Mesenchymal stem cell (in vitro differentiated cells and primary cell): ENCODE data around the gene EML1.

Experiments used
- DNase-seq: peaks from one replicate; pipeline ENCODE4 v3.0.0-alpha.2; 2013
- H2AFZ ChIP-seq: one replicate; pipeline ENCODE4 v1.6.1; 2013; ENCODE audit warnings: low read depth, mild to moderate bottlenecking, control low read depth, inconsistent platforms, low read length, moderate library complexity
- H2AK5ac ChIP-seq: 2 replicates; pipeline ENCODE4 v1.6.1; 2013; ENCODE audit warnings: low read length, moderate library complexity, mild to moderate bottlenecking, inconsistent platforms; ENCODE audit not compliant: severe bottlenecking
- H2BK120ac ChIP-seq: one replicate; pipeline ENCODE4 v1.6.1; 2013; ENCODE audit warnings: low read depth, mild to moderate bottlenecking, inconsistent platforms, low read length, moderate library complexity
- H2BK12ac ChIP-seq, 2 experiments: one replicate each; pipeline ENCODE4 v1.6.1; 2013; ENCODE audit warnings: inconsistent platforms in 2 of 2, low read length in 2 of 2, mild to moderate bottlenecking in 2 of 2, moderate library complexity in 2 of 2, control low read depth in 1 of 2
- H2BK15ac ChIP-seq: one replicate; pipeline ENCODE4 v1.6.1; 2013; ENCODE audit warnings: mild to moderate bottlenecking, low read depth, inconsistent platforms; ENCODE audit not compliant: poor library complexity, severe bottlenecking
- H2BK5ac ChIP-seq: 2 replicates; pipeline ENCODE4 v1.6.1; 2013; ENCODE audit warnings: low read depth, mild to moderate bottlenecking, low read length, control low read depth, inconsistent platforms; ENCODE audit not compliant: poor library complexity, severe bottlenecking
- H3K14ac ChIP-seq, 2 experiments: one replicate each; pipeline ENCODE4 v1.6.1; 2013; ENCODE audit warnings: inconsistent platforms in 2 of 2, low read length in 2 of 2, control low read depth in 1 of 2, mild to moderate bottlenecking in 1 of 2, moderate library complexity in 1 of 2
- H3K18ac ChIP-seq, 2 experiments: one replicate each; pipeline ENCODE4 v1.6.1; 2013; ENCODE audit warnings: inconsistent platforms in 2 of 2, low read length in 2 of 2, control low read depth in 1 of 2, low read depth in 1 of 2, mild to moderate bottlenecking in 1 of 2
- H3K23ac ChIP-seq, 2 experiments: one replicate each; pipeline ENCODE4 v1.6.1; 2013; ENCODE audit warnings: inconsistent platforms in 2 of 2, low read length in 2 of 2, mild to moderate bottlenecking in 2 of 2, moderate library complexity in 2 of 2, control low read depth in 1 of 2
- H3K27ac ChIP-seq: 2 replicates; pipeline ENCODE4 v1.5.1; 2013; ENCODE audit warnings: mild to moderate bottlenecking, moderate library complexity, low read length, control low read depth, inconsistent platforms; ENCODE audit not compliant: poor library complexity, severe bottlenecking
- H3K27me3 ChIP-seq, 2 experiments: 2 replicates each; pipeline versions ENCODE4 v1.6.1 to v1.7.0; 2013; ENCODE audit warnings: low read length in 2 of 2, mild to moderate bottlenecking in 2 of 2, moderate library complexity in 2 of 2, control low read depth in 1 of 2, inconsistent platforms in 1 of 2; ENCODE audit not compliant: control insufficient read depth in 1 of 2, insufficient read depth in 1 of 2
- H3K36me3 ChIP-seq, 2 experiments: 2 replicates each; pipeline versions ENCODE4 v1.6.1 to v1.7.0; 2013; ENCODE audit warnings: low read length in 2 of 2, control low read depth in 1 of 2, inconsistent platforms in 1 of 2, low read depth in 1 of 2, mild to moderate bottlenecking in 1 of 2; ENCODE audit not compliant: insufficient read depth in 2 of 2, control insufficient read depth in 1 of 2
- H3K4ac ChIP-seq, 2 experiments: one replicate each; pipeline ENCODE4 v1.6.1; 2013; ENCODE audit warnings: inconsistent platforms in 2 of 2, low read length in 2 of 2, mild to moderate bottlenecking in 2 of 2, moderate library complexity in 2 of 2, control low read depth in 1 of 2, low read depth in 1 of 2
- H3K4me1 ChIP-seq: 2 replicates; pipeline ENCODE4 v1.6.1; 2013; ENCODE audit warnings: low read depth, low read length, control low read depth; ENCODE audit not compliant: control insufficient read depth, insufficient read depth
- H3K4me2 ChIP-seq: 2 replicates; pipeline ENCODE4 v1.6.1; 2013; ENCODE audit warnings: low read length, mild to moderate bottlenecking, inconsistent platforms; ENCODE audit not compliant: poor library complexity, severe bottlenecking
- H3K4me3 ChIP-seq, 2 experiments: 2 replicates each; pipeline versions ENCODE4 v1.5.1 to v1.7.0; 2013; ENCODE audit warnings: low read length in 2 of 2, mild to moderate bottlenecking in 2 of 2, control low read depth in 1 of 2, low read depth in 1 of 2; ENCODE audit not compliant: insufficient read depth in 1 of 2
- H3K79me1 ChIP-seq: replicated peaks from 2 replicates; pipeline ENCODE4 v1.6.1; 2013; ENCODE audit warnings: mild to moderate bottlenecking, control low read depth, low read length, inconsistent platforms; ENCODE audit not compliant: poor library complexity, severe bottlenecking
- H3K9ac ChIP-seq: 2 replicates; pipeline ENCODE4 v1.7.0; 2013; ENCODE audit warnings: mild to moderate bottlenecking, low read length, moderate library complexity
- H3K9me3 ChIP-seq: 2 replicates; pipeline ENCODE4 v1.7.0; 2013; ENCODE audit warnings: mild to moderate bottlenecking, low read length; ENCODE audit not compliant: control insufficient read depth
- H4K8ac ChIP-seq: one replicate; pipeline ENCODE4 v1.6.1; 2013; ENCODE audit warnings: inconsistent platforms, mild to moderate bottlenecking, low read length, moderate library complexity
- H4K91ac ChIP-seq: one replicate; pipeline ENCODE4 v1.6.1; 2013; ENCODE audit warnings: mild to moderate bottlenecking, low read length, inconsistent platforms
- WGBS: methylation state at CpG from one replicate; pipeline ENCODE4 v1.1.7; 2013; ENCODE audit warnings: mixed read lengths; 5-methylcytosine and 5-hydroxymethylcytosine counted together

The EML1 gene

DNA sequence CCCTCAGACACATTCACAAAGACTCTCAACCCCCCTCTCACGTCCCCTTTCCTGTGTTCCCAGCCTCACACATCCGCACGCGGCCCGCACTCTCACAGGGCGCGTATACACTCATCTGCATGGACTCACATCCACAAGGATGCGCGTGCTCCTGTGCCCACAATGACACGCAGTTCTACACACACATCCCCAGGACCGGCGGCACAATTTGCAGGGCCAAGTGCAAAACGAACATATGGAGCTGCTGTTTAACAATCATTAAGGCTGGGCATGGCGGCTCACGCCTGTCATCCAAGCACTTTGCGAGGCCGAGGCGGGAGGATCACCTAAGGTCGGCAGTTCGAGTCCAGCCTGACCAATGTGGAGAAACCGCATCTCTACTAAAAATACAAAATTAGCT, 36.4 kb upstream of the EML1 start:
- Histone ChIP-seq H2AK5ac (peak overlapping the region; percentile 73), H3K4ac (peak overlapping the region in 1 of 2 experiments; percentile 39), H2BK15ac (peak overlapping the region; percentile 91), H3K79me1 (no peaks in the 10 kb centered on the region), H3K23ac (no peak overlapping the region), H3K9me3 (no peaks in the 10 kb centered on the region), H4K8ac (peak overlapping the region; percentile 85), H3K27ac (peak overlapping the region; percentile 55), H2BK5ac (no peak overlapping the region), H3K27me3 (no peaks in the 10 kb centered on the region), H3K14ac (peak overlapping the region in 1 of 2 experiments; percentile 63), H2BK12ac (peak overlapping the region; percentile 65 to 80), H3K18ac (peak overlapping the region; percentile 56 to 91), H2AFZ (no peak overlapping the region), H3K9ac (peak overlapping the region; percentile 33), H2BK120ac (peak overlapping the region; percentile 45), H3K4me2 (no peak overlapping the region), H3K4me3 (no peak overlapping the region), H3K4me1 (peaks cover 70% of the 10 kb centered on the region), H4K91ac (peak overlapping the region; percentile 67), H3K36me3 (no peaks in the 10 kb centered on the region)
- DNase-seq: peak; percentile 34
- 93% methylated on average over 21 of the region's 21 CpGs for WGBS

DNA sequence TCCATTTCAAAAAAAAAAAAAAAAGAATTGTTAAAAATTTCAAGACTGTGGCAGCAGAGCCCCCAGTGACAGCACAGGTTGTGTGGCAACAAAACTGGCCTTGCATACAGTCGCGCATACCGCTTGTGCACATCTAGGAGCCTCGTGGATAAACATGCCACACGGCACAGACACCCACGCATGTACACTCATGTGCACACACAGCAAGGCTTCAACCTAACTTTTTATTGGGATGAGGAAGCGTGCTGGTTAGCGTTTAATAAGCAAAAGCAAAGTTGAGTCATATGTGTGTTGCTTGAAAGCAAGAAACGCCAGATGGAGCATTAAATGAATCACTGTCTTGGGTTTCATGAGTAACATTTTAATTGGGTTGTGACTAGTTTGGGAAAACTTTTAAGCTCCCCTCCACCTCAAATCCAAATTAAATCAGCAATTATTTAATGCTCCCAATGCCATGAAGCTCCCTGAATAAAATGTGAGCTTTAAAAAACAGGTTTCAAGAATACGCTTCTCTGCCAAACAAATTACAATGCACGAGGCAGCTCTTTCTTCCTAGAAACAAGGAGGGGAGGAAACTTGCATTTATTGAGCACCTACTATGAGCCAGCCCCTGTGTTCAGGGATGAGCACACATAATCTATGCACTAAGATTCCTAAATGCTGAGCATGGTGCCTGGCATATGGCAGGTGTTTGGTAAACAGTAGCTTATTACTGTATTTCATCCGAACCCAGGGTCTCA, 35.7 kb upstream of the EML1 start:
- Histone ChIP-seq H3K27me3 (no peaks in the 10 kb centered on the region), H2BK12ac (no peak overlapping the region), H2AFZ (no peak overlapping the region), H3K14ac (no peak overlapping the region), H4K8ac (no peak overlapping the region), H3K36me3 (no peaks in the 10 kb centered on the region), H3K4me3 (peak overlapping the region in 1 of 2 experiments; percentile 44), H3K27ac (peak overlapping the region; percentile 56), H2BK5ac (no peak overlapping the region), H2BK120ac (no peak overlapping the region), H3K4me2 (no peak overlapping the region), H3K4me1 (peaks cover 63% of the 10 kb centered on the region), H2BK15ac (no peak overlapping the region), H3K9ac (peak overlapping the region; percentile 83), H3K23ac (no peak overlapping the region), H4K91ac (no peak overlapping the region), H3K18ac (peak overlapping the region in 1 of 2 experiments; percentile 31), H3K4ac (no peak overlapping the region), H3K9me3 (no peaks in the 10 kb centered on the region), H2AK5ac (peak overlapping the region; percentile 83), H3K79me1 (no peaks in the 10 kb centered on the region)
- peak; percentile 96 for DNase-seq
- WGBS: 58% methylated on average over 9 of the region's 12 CpGs

DNA sequence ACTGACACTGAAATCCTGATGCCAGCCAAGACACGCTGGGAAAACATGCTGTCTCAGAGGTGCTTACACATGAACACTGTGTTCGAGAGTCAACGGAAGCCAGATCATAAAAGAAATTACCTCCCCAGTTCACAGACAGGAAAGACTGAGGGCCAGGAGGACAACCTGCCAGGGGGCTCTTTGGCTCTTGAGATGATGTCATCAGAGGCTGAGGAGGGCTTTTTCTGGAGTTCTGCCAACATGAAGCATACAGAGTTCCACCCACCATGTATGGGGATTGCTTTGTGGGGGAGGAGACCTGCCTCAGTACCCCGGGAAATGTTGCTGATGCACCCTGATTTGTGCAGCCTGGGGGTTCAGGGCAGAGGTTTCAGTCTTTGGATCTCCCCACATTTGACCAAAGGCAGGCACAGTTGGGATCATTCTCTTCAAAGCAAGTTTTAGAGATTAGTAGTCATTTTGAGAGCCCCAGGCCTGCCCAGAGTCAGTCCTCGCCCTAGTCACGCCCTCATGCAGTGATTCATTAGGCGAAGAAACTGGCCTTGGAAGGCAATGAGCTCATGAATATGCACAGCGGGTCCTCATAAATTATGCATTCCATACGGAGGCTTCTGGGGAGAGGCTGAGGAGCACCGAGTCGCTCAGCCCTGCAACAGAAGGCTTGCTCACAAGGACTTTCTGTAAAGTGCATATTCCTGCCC, 34.9 kb upstream of the EML1 start:
- 33% methylated on average over 9 of the region's 11 CpGs for WGBS
- Histone ChIP-seq H2AK5ac (peak overlapping the region; percentile 83), H3K23ac (no peak overlapping the region)

DNA sequence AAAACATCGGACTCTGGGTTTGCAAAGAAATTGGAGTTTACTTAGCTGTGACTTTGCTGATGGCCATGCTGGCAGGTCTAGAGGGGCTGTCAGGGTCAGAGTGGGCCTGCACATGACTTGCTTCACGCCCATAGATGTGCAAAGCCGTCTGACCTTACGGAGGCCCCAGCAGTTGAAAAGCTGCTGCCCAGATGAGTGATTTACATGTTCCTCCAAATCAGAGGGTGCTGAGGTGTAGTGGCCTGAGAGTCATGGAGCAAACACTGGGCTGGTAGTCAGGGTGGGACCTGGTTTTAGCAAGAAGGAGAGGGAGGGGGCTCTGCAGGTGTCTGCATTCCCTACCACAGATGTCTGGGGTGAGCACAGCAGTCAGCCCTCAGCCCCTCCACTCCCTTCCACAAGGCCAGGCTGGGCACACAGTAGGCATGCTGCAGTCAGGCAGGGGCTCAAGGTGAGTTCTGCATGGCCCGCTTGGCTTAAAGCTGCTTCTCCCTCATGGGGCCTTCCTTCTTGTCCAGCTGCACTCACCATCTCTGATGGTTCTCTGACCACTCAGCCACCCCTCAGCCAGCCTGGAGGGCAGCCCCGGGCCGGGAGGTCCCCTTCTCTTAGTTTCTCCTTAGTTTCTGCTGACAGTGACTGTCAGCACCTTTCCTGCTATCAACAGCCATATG, 34.2 kb upstream of the EML1 start:
- Histone ChIP-seq H3K23ac (no peak overlapping the region), H2BK5ac (no peak overlapping the region), H2AK5ac (no peak overlapping the region), H2BK15ac (no peak overlapping the region), H3K14ac (no peak overlapping the region), H2AFZ (no peak overlapping the region), H4K91ac (no peak overlapping the region), H3K4me3 (peak overlapping the region in 1 of 2 experiments; percentile 11), H3K9ac (peak overlapping the region; percentile 15), H3K79me1 (no peaks in the 10 kb centered on the region), H3K4me2 (no peak overlapping the region), H3K36me3 (no peaks in the 10 kb centered on the region), H3K18ac (peak overlapping the region in 1 of 2 experiments; percentile 13), H3K9me3 (no peaks in the 10 kb centered on the region), H3K27ac (peak overlapping the region; percentile 8), H4K8ac (no peak overlapping the region), H2BK12ac (no peak overlapping the region), H2BK120ac (no peak overlapping the region), H3K4ac (no peak overlapping the region), H3K4me1 (peaks cover 51% of the 10 kb centered on the region), H3K27me3 (no peaks in the 10 kb centered on the region)
- DNase-seq: no peak
- 77% methylated on average over 7 of the region's 7 CpGs for WGBS

More for the DNA sequence above, 34.9 kb upstream of the EML1 start:
- Histone ChIP-seq H4K91ac (no peak overlapping the region), H3K4me1 (peaks cover 58% of the 10 kb centered on the region), H3K9me3 (no peaks in the 10 kb centered on the region), H3K27me3 (no peaks in the 10 kb centered on the region), H3K4me3 (peak overlapping the region in 1 of 2 experiments; percentile 44), H2BK12ac (peak overlapping the region; percentile 42 to 62), H4K8ac (peak overlapping the region; percentile 32), H3K4ac (no peak overlapping the region), H2BK5ac (peak overlapping the region; percentile 67), H3K18ac (peak overlapping the region; percentile 30 to 49), H2AFZ (no peak overlapping the region), H2BK120ac (no peak overlapping the region), H3K4me2 (peak overlapping the region; percentile 14), H3K27ac (peak overlapping the region; percentile 56), H3K36me3 (no peaks in the 10 kb centered on the region), H3K79me1 (no peaks in the 10 kb centered on the region), H2BK15ac (no peak overlapping the region), H3K9ac (peak overlapping the region; percentile 83), H3K14ac (no peak overlapping the region)
- DNase-seq: peak; percentile 94
